PC-9 (cell line): Measurements from ENCODE around the gene DYRK2. TPM values are rescaled to one million over a fixed set of nuclear protein-coding genes. Genes with fewer than 3 reads are reported as not detected.

Experiments used
- BruUV-seq: library from RNA; stranded (reverse); fragments of 400-500 nt; replicated peaks from 2 replicates; lab custom pipeline; 2021; lab: Mats Ljungman, UMichigan
- CTCF ChIA-PET: fragments of 300-600 bp; sonication (Branson Sonifier 250); formaldehyde crosslinking; loops from one replicate; lab custom pipeline; 2022; ENCODE audit warnings: antibody characterized with exemption; lab: Charles Lee
- POLR2A ChIA-PET: fragments of 300-600 bp; sonication (Branson Sonifier 250); formaldehyde crosslinking; loops from one replicate; lab custom pipeline; 2022; ENCODE audit warnings: antibody characterized with exemption; ENCODE audit not compliant: unreplicated experiment; lab: Charles Lee
- DNase-seq, 2 experiments: peaks; one replicate each; pipeline versions ENCODE4 v3.0.0 to v3.0.0-alpha.2; 2015 to 2022; ENCODE audit warnings: mixed read lengths in 1 of 2
- H2AFZ ChIP-seq: fragments of 200-600 bp; sonication (generic); 2 replicates; pipeline ENCODE4 v1.8.1; 2017; ENCODE audit warnings: antibody characterized with exemption
- H3F3A ChIP-seq: fragments of 200-600 bp; sonication (generic); 2 replicates; pipeline ENCODE4 v1.8.1; 2017; ENCODE audit warnings: antibody characterized with exemption, mild to moderate bottlenecking, low read depth; ENCODE audit not compliant: insufficient read depth
- H3K27ac ChIP-seq: fragments of 200-600 bp; sonication (generic); 2 replicates; pipeline ENCODE4 v1.6.1; 2016; ENCODE audit warnings: mixed run types
- H3K27me3 ChIP-seq: fragments of 200-600 bp; sonication (generic); 2 replicates; pipeline ENCODE4 v1.6.1; 2016; ENCODE audit warnings: low read depth, mixed run types; ENCODE audit not compliant: insufficient read depth
- H3K36me3 ChIP-seq: fragments of 200-600 bp; sonication (generic); 2 replicates; pipeline ENCODE4 v1.6.1; 2016; ENCODE audit warnings: low read depth, mixed run types
- H3K4me1 ChIP-seq: fragments of 200-600 bp; sonication (generic); replicated peaks from 2 replicates; pipeline ENCODE4 v1.6.1; 2016; ENCODE audit warnings: mixed run types; ENCODE audit not compliant: insufficient read depth
- H3K4me2 ChIP-seq: fragments of 200-600 bp; sonication (generic); 2 replicates; pipeline ENCODE4 v1.6.1; 2017; ENCODE audit warnings: mixed run types
- H3K4me3 ChIP-seq: fragments of 200-600 bp; sonication (generic); 2 replicates; pipeline ENCODE4 v1.6.1; 2016; ENCODE audit warnings: mixed run types
- H3K79me2 ChIP-seq: fragments of 200-600 bp; sonication (generic); 2 replicates; pipeline ENCODE4 v1.6.1; 2017; ENCODE audit warnings: low read depth, mixed run types
- H3K9me2 ChIP-seq: fragments of 200-600 bp; sonication (generic); 2 replicates; pipeline ENCODE4 v1.8.1; 2017; ENCODE audit warnings: mild to moderate bottlenecking; ENCODE audit not compliant: insufficient read depth
- H3K9me3 ChIP-seq: fragments of 200-600 bp; sonication (generic); 2 replicates; pipeline ENCODE4 v1.8.1; 2016; ENCODE audit warnings: low read depth; ENCODE audit not compliant: insufficient read depth
- H4K20me1 ChIP-seq: fragments of 200-600 bp; sonication (generic); 2 replicates; pipeline ENCODE4 v1.8.1; 2017; ENCODE audit not compliant: insufficient read depth
- CTCF ChIP-seq: fragments of 200-600 bp; sonication (generic); conservative IDR thresholded peaks from 2 replicates; pipeline ENCODE4 v1.6.1; 2017; ENCODE audit warnings: mixed run types, antibody characterized with exemption, mild to moderate bottlenecking, moderate library complexity
- EZH2 ChIP-seq: fragments of 200-600 bp; sonication (generic); IDR thresholded peaks from 2 replicates; pipeline ENCODE4 v1.8.0; 2017; ENCODE audit warnings: antibody characterized with exemption, low read depth
- intact Hi-C: fragments of 100-400 bp; cut with micrococcal nuclease; formaldehyde crosslinking; loops from one replicate; pipeline ENCODE4 v1.10.0; 2022; ENCODE audit not compliant: unreplicated experiment
- total RNA-seq: library from RNA; stranded (reverse); gene quantifications from 2 replicates; pipeline ENCODE4 v1.2.3, GENCODE V29; 2021

DYRK2 gene
- total RNA-seq, 1 experiment from 2014 or later, result 42.9 TPM

- Histone ChIP-seq H3K4me3 (no peak overlapping the region), H2AFZ (no peak overlapping the region), H3K9me3 (no peaks in the 10 kb centered on the region), H3K4me2 (no peak overlapping the region), H3K4me1 (peaks cover 20% of the 10 kb centered on the region; the same call in 1 of the 2 replicates), H3K27ac (no peak overlapping the region), H3K9me2 (no peaks in the 10 kb centered on the region), H3K79me2 (peaks cover 54% of the 10 kb centered on the region), H3F3A (peaks cover 22% of the 10 kb centered on the region; the same call in 1 of the 2 replicates), H4K20me1 (peaks cover 37% of the 10 kb centered on the region), H3K36me3 (peaks cover 42% of the 10 kb centered on the region), H3K27me3 (no peaks in the 10 kb centered on the region)
- intact Hi-C loops, result no loop called here
- TF ChIP-seq EZH2 (no peak), CTCF (no peak)
- ChIA-PET CTCF (no interaction called here), POLR2A (no interaction called here)
- BruUV-seq, result no TSS peak
- DNase-seq, result no peak
Observed at GRCh38 chr12:67664171-67664570, 15.6 kb downstream of the DYRK2 start.

GRCh38 chr12:67665679-67666078 lies 17.1 kb downstream of the DYRK2 start:
- peaks cover 28% of the 10 kb centered on the region for H3K36me3 ChIP-seq
- H3K27me3 ChIP-seq, result no peaks in the 10 kb centered on the region
- H3K4me2 ChIP-seq, result no peak overlapping the region
- POLR2A ChIA-PET, result no interaction called here
- no peaks in the 10 kb centered on the region for H3K9me3 ChIP-seq
- H3K9me2 ChIP-seq, result no peaks in the 10 kb centered on the region
- H3K79me2 ChIP-seq, result peaks cover 39% of the 10 kb centered on the region
- H3K4me3 ChIP-seq, result no peak overlapping the region
- no peak for TF ChIP-seq CTCF
- no peak for TF ChIP-seq EZH2
- H2AFZ ChIP-seq, result no peak overlapping the region
- H3K27ac ChIP-seq, result no peak overlapping the region
- intact Hi-C loops, result no loop called here
- CTCF ChIA-PET, result no interaction called here
- H3F3A ChIP-seq, result peaks cover 20% of the 10 kb centered on the region; the same call in 1 of the 2 replicates
- no peak for DNase-seq
- no TSS peak for BruUV-seq
- 0 out of 2 replicates have a peak, but pooled peaks cover 11% of the 10 kb centered on the region for H3K4me1 ChIP-seq
- H4K20me1 ChIP-seq, result peaks cover 22% of the 10 kb centered on the region

GRCh38 chr12:67666605-67667004 lies 18.1 kb downstream of the DYRK2 start:
- Histone ChIP-seq H3K4me3 (no peak overlapping the region), H3K9me2 (no peaks in the 10 kb centered on the region), H3K36me3 (peaks cover 19% of the 10 kb centered on the region), H3K9me3 (no peaks in the 10 kb centered on the region), H2AFZ (no peak overlapping the region), H3F3A (peaks cover 18% of the 10 kb centered on the region; the same call in 1 of the 2 replicates), H3K4me1 (0 out of 2 replicates have a peak, but pooled peaks cover 1% of the 10 kb centered on the region), H3K27ac (no peak overlapping the region), H3K4me2 (no peak overlapping the region), H3K79me2 (peaks cover 30% of the 10 kb centered on the region), H4K20me1 (peaks cover 14% of the 10 kb centered on the region), H3K27me3 (no peaks in the 10 kb centered on the region)
- intact Hi-C loops, result no loop called here
- TF ChIP-seq EZH2 (no peak), CTCF (no peak)
- no TSS peak for BruUV-seq
- CTCF ChIA-PET, result no interaction called here
- POLR2A ChIA-PET, result no interaction called here
- no peak for DNase-seq
